Lung (tissue), 12 donors: ENCODE data around the gene CEP131. TPM values are rescaled to one million over a fixed set of nuclear protein-coding genes. Genes with fewer than 3 reads are reported as not detected.

Experiments used
- ATAC-seq: fragments of 200-7000 bp; cut with Tn5 transposase; one replicate; pipeline ENCODE4 v1.9.1; 2020; ENCODE audit warnings: moderate number of reproducible peaks; ENCODE audit not compliant: insufficient read depth, low FRiP score
- DNase-seq, 3 donors: peaks; one replicate each; pipeline ENCODE4 v3.0.0-alpha.2; 2013 to 2017
- H3K27ac ChIP-seq, 2 donors: one replicate each; pipeline ENCODE4 v1.5.1; 2013; ENCODE audit warnings: mild to moderate bottlenecking in 2 of 2, moderate library complexity in 2 of 2, control low read depth in 1 of 2, inconsistent platforms in 1 of 2, low read depth in 1 of 2, low read length in 1 of 2
- H3K27me3 ChIP-seq, 3 donors: one replicate each; pipeline ENCODE4 v1.5.1; 2013; ENCODE audit warnings: low read length in 2 of 3; ENCODE audit not compliant: control insufficient read depth in 3 of 3, insufficient read depth in 3 of 3
- H3K36me3 ChIP-seq, 4 donors: one replicate each; pipeline ENCODE4 v1.5.1; 2013; ENCODE audit warnings: low read length in 4 of 4, mild to moderate bottlenecking in 1 of 4, moderate library complexity in 1 of 4; ENCODE audit not compliant: control insufficient read depth in 4 of 4, insufficient read depth in 4 of 4
- H3K4me1 ChIP-seq, 5 donors: one replicate each; pipeline ENCODE4 v1.5.1; 2013; ENCODE audit warnings: low read length in 5 of 5, mild to moderate bottlenecking in 2 of 5, moderate library complexity in 1 of 5; ENCODE audit not compliant: control insufficient read depth in 5 of 5, insufficient read depth in 5 of 5
- H3K4me3 ChIP-seq: one replicate; pipeline ENCODE4 v1.5.1; 2013; ENCODE audit warnings: mild to moderate bottlenecking, control low read depth, moderate library complexity
- H3K9ac ChIP-seq, 2 donors: one replicate each; pipeline ENCODE4 v1.5.1; 2013; ENCODE audit warnings: low read length in 2 of 2, control low read depth in 1 of 2; ENCODE audit not compliant: insufficient read depth in 1 of 2
- H3K9me3 ChIP-seq, 4 donors: one replicate each; pipeline ENCODE4 v1.5.1; 2013; ENCODE audit warnings: low read length in 3 of 4, mild to moderate bottlenecking in 1 of 4, moderate library complexity in 1 of 4; ENCODE audit not compliant: control insufficient read depth in 4 of 4, insufficient read depth in 3 of 4
- WGBS, 2 donors: extraction: QIAGEN DNeasy Blood & Tissue Kit; methylation state at CpG; one replicate each; pipeline ENCODE4 v1.1.7; 2013; 5-methylcytosine and 5-hydroxymethylcytosine counted together
- polyA plus RNA-seq, 2 donors: library from polyadenylated mRNA; stranded (reverse); fragments of 200-250 nt; gene quantifications; one replicate each; pipeline ENCODE4 v1.2.1, GENCODE V29; 2013
- total RNA-seq, 2 donors: library from RNA; depleted of rRNA in 1 of 2; stranded (reverse); fragments of >200 nt in 1 of 2; gene quantifications; one replicate each; pipeline ENCODE4 v1.2.1, GENCODE V29; 2014 to 2021
- TF ChIP-seq, protein P1 (sequence below): IDR thresholded peaks from 2 replicates; pipeline ENCODE4 v1.5.1; 2012; ENCODE audit warnings: mild to moderate bottlenecking; ENCODE audit errors: control extremely low read depth, extremely low read depth
- donor health status: control.
- donor health status: control.
- donor health status: Bipolar disorder and iron deficiency.
- donor health status: healthy.
- donor health status: DM: yes; HTN: yes; CAD: no.

Gene CEP131
- total and polyA plus RNA-seq, 4 donors, result 7.0 to 14.5 (median 10.9) TPM

DNA sequence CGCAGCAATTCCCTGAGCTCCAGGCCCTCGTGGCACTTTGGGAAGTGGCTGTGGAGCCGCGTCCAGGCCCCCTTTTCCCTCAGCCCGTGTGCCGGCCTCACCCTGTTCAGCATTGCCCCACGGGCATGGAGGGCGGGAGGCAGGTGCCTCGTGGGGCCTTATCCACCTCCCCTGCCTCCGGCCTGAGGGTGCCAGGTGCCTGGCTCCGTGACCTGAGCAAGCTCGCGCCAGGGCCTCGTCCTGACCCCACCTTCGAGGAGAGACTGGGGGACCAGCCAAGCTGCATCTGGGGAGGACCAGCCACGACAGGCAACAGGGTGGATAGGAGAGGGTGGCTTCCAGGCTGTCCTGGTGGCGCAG lies 29.7 kb downstream of the CEP131 start:
- no peak overlapping the region for H3K27ac ChIP-seq
- WGBS, 2 donors, result 93 to 95% methylated on average over 17 of the region's 17 CpGs
- ATAC-seq, result no peak
- H3K27me3 ChIP-seq, result no peaks in the 10 kb centered on the region
- peaks cover 0 to 15% (median 0%) of the 10 kb centered on the region in 4 donors for H3K36me3 ChIP-seq
- TF ChIP-seq, protein P1, sequence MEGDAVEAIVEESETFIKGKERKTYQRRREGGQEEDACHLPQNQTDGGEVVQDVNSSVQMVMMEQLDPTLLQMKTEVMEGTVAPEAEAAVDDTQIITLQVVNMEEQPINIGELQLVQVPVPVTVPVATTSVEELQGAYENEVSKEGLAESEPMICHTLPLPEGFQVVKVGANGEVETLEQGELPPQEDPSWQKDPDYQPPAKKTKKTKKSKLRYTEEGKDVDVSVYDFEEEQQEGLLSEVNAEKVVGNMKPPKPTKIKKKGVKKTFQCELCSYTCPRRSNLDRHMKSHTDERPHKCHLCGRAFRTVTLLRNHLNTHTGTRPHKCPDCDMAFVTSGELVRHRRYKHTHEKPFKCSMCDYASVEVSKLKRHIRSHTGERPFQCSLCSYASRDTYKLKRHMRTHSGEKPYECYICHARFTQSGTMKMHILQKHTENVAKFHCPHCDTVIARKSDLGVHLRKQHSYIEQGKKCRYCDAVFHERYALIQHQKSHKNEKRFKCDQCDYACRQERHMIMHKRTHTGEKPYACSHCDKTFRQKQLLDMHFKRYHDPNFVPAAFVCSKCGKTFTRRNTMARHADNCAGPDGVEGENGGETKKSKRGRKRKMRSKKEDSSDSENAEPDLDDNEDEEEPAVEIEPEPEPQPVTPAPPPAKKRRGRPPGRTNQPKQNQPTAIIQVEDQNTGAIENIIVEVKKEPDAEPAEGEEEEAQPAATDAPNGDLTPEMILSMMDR, result no peak
- H3K9me3 ChIP-seq, result no peaks in the 10 kb centered on the region
- DNase-seq, result no peak
- H3K4me1 ChIP-seq, result peaks cover 0 to 13% (median 0%) of the 10 kb centered on the region in 5 donors
- no peak overlapping the region for H3K9ac ChIP-seq
- no peak overlapping the region for H3K4me3 ChIP-seq

DNA sequence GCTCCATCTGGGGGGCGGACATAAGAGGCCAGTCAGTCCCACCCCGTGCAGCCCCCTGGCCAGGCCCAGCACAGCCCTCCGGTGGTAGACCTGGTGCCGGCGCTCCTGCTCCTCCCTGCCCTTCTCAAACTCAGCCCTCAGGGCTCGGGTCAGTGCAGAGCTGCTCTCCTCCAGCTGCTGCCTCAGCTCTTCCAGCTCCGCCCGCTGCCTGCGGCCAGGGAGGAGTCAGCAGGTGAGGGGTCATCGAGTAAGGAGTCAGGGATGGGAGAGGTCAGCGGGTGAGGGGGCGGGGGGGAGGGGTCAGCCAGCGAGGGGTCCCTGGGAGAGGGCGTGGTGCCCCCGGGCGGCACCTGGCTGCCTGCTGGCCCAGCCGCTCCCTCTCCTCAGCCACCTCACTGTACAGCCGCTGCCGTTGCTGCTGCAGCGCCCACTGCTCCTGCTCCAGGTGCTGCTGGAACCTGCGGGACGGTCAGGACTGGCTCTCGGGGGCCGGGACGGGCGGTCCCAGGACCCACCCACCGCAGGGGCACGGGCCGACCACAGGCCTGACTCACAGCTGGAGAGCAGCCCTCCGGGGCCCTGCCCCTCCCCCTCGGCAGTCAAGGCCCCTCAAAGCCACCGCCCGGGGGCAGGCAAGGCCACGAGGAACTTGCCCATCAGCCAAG lies 30.2 kb downstream of the CEP131 start:
- Histone ChIP-seq H3K9me3 (no peaks in the 10 kb centered on the region), H3K27me3 (no peaks in the 10 kb centered on the region), H3K9ac (no peak overlapping the region), H3K4me1 (peaks cover 0 to 13% (median 0%) of the 10 kb centered on the region in 5 donors), H3K4me3 (no peak overlapping the region), H3K27ac (no peak overlapping the region), H3K36me3 (peaks cover 0 to 15% (median 0%) of the 10 kb centered on the region in 4 donors)
- ATAC-seq, result no peak
- TF ChIP-seq, protein P1, result no peak
- 92% methylated on average over 27 to 34 of the region's 34 CpGs for WGBS, 2 donors
- no peak for DNase-seq

DNA sequence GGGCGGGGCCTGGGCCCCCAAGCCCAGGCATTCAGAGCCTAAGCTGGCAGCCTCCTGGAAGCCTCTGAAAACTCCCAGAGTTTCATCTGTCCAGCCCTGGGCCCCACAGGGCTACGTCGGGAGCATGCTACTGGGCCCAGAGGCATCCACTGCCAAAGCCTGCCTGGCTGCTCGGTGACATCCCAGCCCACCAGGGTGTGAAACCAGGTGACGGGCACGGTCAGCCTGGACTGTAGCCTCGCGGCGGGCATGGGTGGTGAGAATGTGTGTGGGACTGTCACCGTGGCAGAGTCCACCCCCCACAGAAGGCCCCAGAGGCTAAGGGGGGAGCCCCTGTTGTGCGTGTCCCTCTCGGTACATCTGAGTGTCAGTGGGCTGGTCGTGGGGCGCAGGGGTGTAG lies 31.1 kb downstream of the CEP131 start:
- H3K27me3 ChIP-seq, result no peaks in the 10 kb centered on the region
- no peak overlapping the region for H3K27ac ChIP-seq
- TF ChIP-seq, protein P1, result no peak
- no peak overlapping the region for H3K9ac ChIP-seq
- H3K4me1 ChIP-seq, result peaks cover 0 to 13% (median 0%) of the 10 kb centered on the region in 5 donors
- no peak for ATAC-seq
- H3K4me3 ChIP-seq, result no peak overlapping the region
- no peaks in the 10 kb centered on the region for H3K9me3 ChIP-seq
- DNase-seq, result no peak
- 92 to 96% methylated on average over 14 of the region's 14 CpGs for WGBS, 2 donors
- H3K36me3 ChIP-seq, result peaks cover 0 to 15% (median 0%) of the 10 kb centered on the region in 4 donors

DNA sequence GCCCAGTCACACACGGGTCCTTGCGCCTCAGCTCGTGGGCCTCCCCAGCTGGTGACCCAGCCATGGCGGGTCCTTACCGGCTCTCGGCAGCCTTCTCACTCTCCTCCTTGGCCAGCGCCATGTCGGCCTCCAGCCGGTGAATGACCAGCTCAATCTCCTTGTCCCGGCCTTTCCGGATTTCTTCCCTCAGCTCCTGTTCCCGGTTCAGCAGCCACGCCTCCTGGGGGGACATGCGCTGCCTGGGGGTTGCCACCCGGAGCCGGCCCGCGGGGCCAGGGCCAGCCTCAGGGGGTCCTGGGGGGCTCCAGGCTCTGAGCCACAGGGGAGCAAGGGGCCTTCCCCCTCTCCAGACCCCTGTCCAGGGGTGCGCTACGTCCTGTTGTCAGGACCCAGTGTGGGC lies 31.6 kb downstream of the CEP131 start:
- no peaks in the 10 kb centered on the region for H3K27me3 ChIP-seq
- no peak for DNase-seq
- no peak overlapping the region for H3K27ac ChIP-seq
- no peak overlapping the region for H3K4me3 ChIP-seq
- no peaks in the 10 kb centered on the region for H3K9me3 ChIP-seq
- H3K36me3 ChIP-seq, result peaks cover 0 to 15% (median 0%) of the 10 kb centered on the region in 4 donors
- WGBS, 2 donors, result 91 to 92% methylated on average over 20 of the region's 20 CpGs
- no peak for ATAC-seq
- H3K9ac ChIP-seq, result no peak overlapping the region
- TF ChIP-seq, protein P1, result no peak
- H3K4me1 ChIP-seq, result peaks cover 0 to 11% (median 0%) of the 10 kb centered on the region in 5 donors
